C4-2B (cell line): ENCODE results near the gene KLHL21.

Experiments
- H3K27ac ChIP-seq: fragments of 450-650 bp; 2 replicates; pipeline ENCODE4 v1.5.1; 2017
- ZFX ChIP-seq: fragments of 450-650 bp; IDR thresholded peaks from 2 replicates; pipeline ENCODE4 v1.6.1; 2017
- TF ChIP-seq, protein P1 (sequence below): fragments of 450-650 bp; conservative IDR thresholded peaks from 2 replicates; pipeline ENCODE4 v1.5.1; 2017; ENCODE audit warnings: mild to moderate bottlenecking

KLHL21 gene

DNA sequence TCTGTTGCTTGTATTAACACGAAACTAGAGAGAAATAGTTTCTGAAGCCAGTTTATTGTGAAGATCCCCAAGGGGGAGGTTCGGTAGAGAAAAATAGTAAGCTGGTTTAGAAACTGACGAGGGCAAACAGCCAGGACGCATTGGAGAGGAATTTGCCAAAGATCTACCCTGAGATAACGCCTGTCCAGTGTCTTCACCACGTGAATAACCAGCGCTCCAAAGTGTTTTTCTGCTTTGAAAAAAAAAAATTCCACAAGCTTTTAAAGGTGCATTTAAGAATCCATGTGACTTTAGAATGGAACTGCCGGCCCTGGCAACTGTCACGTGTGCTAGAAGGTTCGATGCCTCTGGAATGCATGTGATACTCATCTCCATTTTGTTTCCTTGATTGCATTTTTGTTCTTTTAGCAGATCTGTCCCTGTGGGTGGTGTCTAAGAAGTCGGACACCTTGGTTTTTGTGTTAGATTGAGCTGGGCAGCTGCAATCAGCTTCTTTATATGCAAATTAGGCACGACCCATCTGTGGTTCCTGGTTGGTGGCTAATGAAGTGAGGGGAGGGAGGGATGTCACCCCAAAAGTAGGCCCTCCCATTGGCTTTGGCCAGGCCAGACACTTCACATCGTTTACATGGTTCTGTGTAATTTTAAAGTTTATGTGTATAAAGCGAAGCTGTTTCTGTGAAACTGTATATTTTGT lies 20.7 kb upstream of the KLHL21 start:
- TF ChIP-seq, protein P1, sequence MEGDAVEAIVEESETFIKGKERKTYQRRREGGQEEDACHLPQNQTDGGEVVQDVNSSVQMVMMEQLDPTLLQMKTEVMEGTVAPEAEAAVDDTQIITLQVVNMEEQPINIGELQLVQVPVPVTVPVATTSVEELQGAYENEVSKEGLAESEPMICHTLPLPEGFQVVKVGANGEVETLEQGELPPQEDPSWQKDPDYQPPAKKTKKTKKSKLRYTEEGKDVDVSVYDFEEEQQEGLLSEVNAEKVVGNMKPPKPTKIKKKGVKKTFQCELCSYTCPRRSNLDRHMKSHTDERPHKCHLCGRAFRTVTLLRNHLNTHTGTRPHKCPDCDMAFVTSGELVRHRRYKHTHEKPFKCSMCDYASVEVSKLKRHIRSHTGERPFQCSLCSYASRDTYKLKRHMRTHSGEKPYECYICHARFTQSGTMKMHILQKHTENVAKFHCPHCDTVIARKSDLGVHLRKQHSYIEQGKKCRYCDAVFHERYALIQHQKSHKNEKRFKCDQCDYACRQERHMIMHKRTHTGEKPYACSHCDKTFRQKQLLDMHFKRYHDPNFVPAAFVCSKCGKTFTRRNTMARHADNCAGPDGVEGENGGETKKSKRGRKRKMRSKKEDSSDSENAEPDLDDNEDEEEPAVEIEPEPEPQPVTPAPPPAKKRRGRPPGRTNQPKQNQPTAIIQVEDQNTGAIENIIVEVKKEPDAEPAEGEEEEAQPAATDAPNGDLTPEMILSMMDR = no peak
- TF ChIP-seq ZFX = no peak

DNA sequence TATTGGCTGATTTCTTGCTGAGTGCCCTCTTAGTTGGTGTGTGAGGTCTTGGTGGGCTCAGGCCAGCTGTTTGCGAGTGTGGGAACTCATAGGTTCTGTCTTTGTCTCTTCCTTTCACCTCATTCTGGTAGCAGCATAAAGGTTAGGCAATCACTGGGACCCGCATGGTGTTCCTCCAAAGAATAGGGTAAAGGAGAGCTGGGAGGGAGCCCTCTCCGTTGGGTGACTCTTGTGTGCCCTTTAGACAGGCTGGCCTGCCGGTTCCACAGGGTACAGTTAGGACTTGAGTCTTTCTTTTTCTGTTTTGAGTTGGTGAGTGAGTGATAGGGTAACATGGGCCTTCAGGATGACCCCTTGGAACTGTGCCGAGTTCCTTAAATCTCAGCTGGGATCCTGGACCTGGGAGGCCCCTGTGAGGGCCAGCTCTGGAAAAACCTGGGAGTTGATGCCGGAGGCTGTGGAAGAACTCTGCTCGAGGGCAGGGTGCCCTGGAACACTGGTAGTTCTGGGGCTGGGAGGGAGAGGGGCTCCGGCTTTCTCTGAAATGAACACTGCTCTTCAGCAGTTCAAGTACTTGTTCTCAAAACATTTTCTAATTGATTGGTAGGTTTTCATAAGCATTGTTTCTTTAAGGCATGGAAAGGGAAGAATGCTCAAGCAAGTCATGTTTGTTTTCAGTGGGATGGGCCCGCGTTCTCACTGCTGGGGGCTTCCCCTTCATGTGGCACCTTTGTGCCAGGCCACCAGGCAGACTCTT lies 19.9 kb upstream of the KLHL21 start:
- H3K27ac ChIP-seq = peak overlapping the region; percentile 85
- TF ChIP-seq, protein P1 = no peak
- TF ChIP-seq ZFX = no peak

More for the DNA sequence above, 20.7 kb upstream of the KLHL21 start:
- peak overlapping the region; percentile 85 for H3K27ac ChIP-seq

DNA sequence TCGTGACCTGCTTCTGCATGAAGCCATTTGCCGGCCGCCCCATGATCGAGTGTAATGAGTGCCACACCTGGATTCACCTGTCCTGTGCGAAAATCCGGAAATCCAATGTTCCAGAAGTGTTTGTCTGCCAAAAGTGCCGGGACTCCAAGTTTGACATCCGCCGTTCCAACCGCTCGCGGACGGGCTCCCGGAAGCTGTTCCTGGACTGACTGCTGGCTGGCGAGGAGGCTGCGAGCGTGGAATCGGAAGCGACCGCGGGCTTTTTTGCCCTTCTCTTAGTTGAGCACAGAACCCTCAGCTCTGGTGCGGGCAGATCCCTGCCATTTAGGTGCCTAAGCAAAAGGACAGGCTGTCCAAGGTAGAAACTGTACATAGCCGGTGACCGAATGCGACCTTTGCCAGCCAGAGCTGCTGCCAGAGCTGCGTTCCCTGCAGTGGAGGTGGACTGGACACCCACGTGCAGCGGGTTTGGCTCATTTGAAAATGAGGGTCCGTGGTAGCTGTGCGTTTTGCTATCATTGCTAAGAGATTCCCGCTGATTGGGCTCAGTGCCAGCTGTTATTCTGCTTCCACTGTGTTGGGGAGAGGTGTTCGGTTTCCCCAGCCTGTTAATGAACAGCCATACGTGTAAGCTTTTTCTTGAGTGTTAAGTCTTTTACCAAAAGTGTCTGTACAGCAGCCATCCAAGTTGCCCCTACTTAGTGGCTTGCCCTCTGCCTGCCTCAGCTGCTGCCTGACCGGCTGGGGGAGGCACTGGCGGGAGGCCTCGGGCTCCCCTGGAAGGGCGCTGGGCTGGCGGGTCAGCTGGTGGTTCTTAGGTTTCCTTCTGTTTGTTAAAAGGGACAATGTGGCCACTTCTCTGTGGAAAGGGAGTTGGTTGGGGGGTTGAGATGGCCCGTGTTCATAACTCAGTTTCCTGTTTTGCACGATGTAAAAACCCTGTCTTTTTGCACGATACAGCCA lies 19.0 kb upstream of the KLHL21 start:
- no peak for TF ChIP-seq ZFX
- TF ChIP-seq, protein P1 = no peak
- H3K27ac ChIP-seq = peak overlapping the region; percentile 85

DNA sequence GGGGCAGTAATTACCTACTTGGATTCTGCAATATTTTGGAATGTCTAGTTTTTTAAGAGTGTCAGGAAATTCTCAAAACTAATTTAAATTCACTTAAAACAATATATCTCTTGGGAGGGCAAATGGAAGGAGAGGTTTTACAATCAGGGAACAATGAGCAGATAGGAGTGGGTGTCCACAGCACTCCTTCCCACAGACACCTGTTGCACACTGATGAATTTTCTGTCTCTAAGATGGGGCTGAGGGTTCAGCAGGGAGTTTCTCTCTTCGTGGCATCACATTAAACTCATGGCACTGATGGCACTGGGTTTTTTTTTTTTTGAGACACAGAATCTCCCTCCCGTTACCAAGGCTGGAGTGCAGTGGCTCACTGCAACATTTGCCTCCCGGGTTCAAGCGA lies 16.4 kb upstream of the KLHL21 start:
- TF ChIP-seq ZFX = no peak
- TF ChIP-seq, protein P1 = no peak
- H3K27ac ChIP-seq = no peak overlapping the region

DNA sequence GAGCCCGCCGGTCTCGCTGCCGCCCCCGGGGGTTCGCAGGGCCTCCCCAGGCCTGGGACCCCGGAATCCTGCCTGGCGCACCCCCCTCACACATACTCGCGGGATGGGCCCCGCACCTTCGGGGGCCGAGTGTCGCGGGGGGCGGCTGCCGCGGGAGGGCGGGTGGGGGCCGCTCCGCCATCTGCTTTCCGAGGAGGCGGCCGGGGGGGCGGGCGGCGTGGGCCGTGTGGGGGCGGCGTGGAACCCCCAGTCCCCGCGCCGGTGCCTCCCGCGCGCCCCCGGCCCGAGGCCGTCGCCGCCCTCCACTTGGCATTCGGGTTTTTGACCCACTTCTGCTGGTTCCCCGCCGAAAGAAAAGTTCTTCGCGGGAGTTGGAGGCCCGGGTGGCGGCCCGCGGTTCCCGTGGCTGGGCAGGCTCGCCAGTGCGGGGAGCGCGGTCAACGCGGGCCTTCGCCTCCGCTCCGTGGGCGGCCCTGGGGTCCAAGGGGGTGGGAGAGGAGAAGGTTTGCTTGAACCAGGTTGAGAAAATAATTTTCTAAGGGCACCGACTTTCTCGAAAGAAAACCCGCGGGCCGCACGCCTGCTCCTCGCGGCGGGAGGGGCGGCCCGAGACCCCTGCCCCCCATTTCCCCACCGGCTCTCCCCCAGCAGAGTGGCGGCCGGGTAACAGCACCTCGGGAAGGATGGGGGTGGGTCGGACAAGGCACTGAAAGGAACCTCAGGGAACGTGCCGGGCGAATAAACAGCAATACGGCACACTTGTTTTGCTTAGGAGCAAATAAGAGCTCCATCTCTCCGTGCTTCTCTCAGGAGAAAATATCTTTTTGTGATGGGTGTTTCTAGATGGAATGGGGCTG lies 12.5 kb upstream of the KLHL21 start:
- TF ChIP-seq, protein P1 = no peak
- TF ChIP-seq ZFX = peak; percentile 49; the same call in 1 of the 2 replicates
- peak overlapping the region; percentile 87 for H3K27ac ChIP-seq

DNA sequence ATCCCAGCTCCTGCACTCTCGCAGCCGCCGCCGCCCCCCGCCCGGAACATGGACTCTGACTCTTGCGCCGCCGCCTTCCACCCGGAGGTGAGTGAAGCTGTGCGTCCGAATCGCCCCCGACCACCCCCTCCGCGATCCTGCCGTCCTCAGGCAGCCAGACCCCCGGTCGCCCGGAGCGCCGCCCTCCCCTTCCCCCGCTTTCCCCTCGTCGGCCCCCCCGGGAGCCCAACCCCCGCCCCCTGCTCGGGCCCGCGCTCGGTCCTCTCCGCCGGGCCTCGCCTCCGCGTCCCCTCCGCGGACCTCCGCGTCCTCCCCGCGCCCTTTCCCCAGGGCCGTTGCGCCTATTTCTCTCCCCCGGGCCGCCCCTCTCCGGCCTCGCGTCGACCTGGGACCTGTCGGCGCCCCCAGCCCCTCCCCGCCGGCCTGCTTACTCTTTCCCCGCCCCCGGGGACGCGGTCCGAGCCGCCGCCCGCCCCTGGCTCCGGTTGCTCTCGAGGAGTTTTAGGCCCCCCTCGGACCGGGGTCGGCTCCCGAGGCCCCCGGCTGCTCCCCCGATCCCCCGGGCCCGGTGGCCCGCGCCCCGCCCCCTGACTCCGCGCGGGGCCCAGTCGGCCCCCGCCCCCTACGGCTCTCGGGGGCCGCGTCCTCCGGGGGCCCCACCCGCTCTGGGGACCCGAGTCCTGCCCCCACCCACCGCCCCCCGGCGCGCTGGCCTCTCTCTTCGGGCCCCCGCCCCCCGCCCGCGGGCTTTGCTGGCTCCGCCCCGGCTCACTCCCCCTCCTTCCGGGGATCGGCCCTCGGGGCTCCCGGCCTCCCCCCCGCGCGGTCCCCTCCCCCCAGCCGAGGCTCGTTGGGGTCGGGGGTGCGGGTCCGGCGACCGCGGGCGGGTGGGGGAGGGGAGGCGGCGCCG lies 11.6 kb upstream of the KLHL21 start:
- peak overlapping the region; percentile 87 for H3K27ac ChIP-seq
- peak; percentile 48; the same call in 1 of the 2 replicates for TF ChIP-seq ZFX
- TF ChIP-seq, protein P1 = no peak
